Osteocyte (in vitro differentiated cells): ENCODE data around the gene TMEM132C. TPM values are rescaled to one million over a fixed set of nuclear protein-coding genes. Genes with fewer than 3 reads are reported as not detected.

Experiments used
- DNase-seq: peaks from one replicate; pipeline ENCODE4 v3.0.0; 2021; ENCODE audit warnings: mixed read lengths; ENCODE audit not compliant: unreplicated experiment; ENCODE audit errors: extremely low spot score
- H3K27ac Mint-ChIP-seq: one replicate; pipeline ENCODE4 v1.8.0; 2021; ENCODE audit warnings: mild to moderate bottlenecking, mixed read lengths; ENCODE audit not compliant: unreplicated experiment
- H3K27me3 Mint-ChIP-seq: one replicate; pipeline ENCODE4 v1.8.0; 2021; ENCODE audit warnings: mixed read lengths; ENCODE audit not compliant: unreplicated experiment
- H3K36me3 Mint-ChIP-seq: one replicate; pipeline ENCODE4 v1.8.0; 2021; ENCODE audit warnings: mixed read lengths; ENCODE audit not compliant: unreplicated experiment
- H3K4me1 Mint-ChIP-seq: one replicate; pipeline ENCODE4 v1.8.0; 2021; ENCODE audit warnings: mixed read lengths; ENCODE audit not compliant: unreplicated experiment
- H3K4me3 Mint-ChIP-seq: one replicate; pipeline ENCODE4 v1.8.0; 2021; ENCODE audit warnings: mild to moderate bottlenecking, moderate library complexity, mixed read lengths; ENCODE audit not compliant: unreplicated experiment
- H3K9me3 Mint-ChIP-seq: one replicate; pipeline ENCODE4 v1.8.0; 2021; ENCODE audit warnings: mixed read lengths; ENCODE audit not compliant: unreplicated experiment
- CTCF ChIP-seq: fragments of 200-600 bp; sonication (generic); IDR thresholded peaks from 2 replicates; pipeline ENCODE4 v1.5.0; 2021; ENCODE audit warnings: antibody characterized with exemption, mild to moderate bottlenecking, moderate library complexity
- total RNA-seq: library from RNA; stranded (reverse); gene quantifications from 2 replicates; pipeline ENCODE4 v1.2.1, GENCODE V29; 2021

TMEM132C gene
- total RNA-seq, 1 donor from 2014 or later, result not detected

- Mint-ChIP-seq H3K4me3 (no peak overlapping the region), H3K27me3 (no peaks in the 10 kb centered on the region), H3K36me3 (no peaks in the 10 kb centered on the region), H3K9me3 (peaks cover 36% of the 10 kb centered on the region), H3K4me1 (no peaks in the 10 kb centered on the region), H3K27ac (no peak overlapping the region)
- no peak for DNase-seq
- no peak for TF ChIP-seq CTCF
These were observed 192.1 kb downstream of the TMEM132C start for GRCh38 chr12:128459067-128459466.

DNA sequence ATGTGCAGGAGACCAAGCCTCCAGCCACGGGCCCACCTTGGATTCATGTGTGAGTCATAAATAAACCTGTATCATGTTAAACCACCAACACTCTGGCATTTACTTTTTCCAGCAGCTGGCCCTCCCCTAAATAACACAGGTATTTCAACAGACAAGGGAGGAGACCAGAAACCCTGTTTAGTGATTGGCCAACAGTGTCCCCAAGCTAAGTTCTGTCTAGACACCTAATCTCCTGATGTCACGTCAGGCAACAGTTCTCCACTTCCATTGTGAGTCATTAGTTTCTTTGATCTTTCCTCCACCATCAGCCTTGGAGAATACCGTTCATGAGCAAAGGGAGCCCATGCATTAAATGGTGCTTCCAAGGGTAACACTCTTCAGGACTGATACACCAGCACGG, 196.9 kb downstream of the TMEM132C start:
- no peaks in the 10 kb centered on the region for H3K27me3 Mint-ChIP-seq
- H3K27ac Mint-ChIP-seq, result no peak overlapping the region
- H3K4me3 Mint-ChIP-seq, result no peak overlapping the region
- no peaks in the 10 kb centered on the region for H3K4me1 Mint-ChIP-seq
- no peak for TF ChIP-seq CTCF
- no peaks in the 10 kb centered on the region for H3K36me3 Mint-ChIP-seq
- DNase-seq, result no peak
- H3K9me3 Mint-ChIP-seq, result peaks cover 36% of the 10 kb centered on the region

GRCh38 chr12:128467882-128468281, 200.9 kb downstream of the TMEM132C start:
- H3K27me3 Mint-ChIP-seq, result no peaks in the 10 kb centered on the region
- H3K4me1 Mint-ChIP-seq, result no peaks in the 10 kb centered on the region
- TF ChIP-seq CTCF, result no peak
- no peaks in the 10 kb centered on the region for H3K36me3 Mint-ChIP-seq
- H3K4me3 Mint-ChIP-seq, result no peak overlapping the region
- H3K9me3 Mint-ChIP-seq, result peaks cover 35% of the 10 kb centered on the region
- no peak for DNase-seq
- H3K27ac Mint-ChIP-seq, result no peak overlapping the region

DNA sequence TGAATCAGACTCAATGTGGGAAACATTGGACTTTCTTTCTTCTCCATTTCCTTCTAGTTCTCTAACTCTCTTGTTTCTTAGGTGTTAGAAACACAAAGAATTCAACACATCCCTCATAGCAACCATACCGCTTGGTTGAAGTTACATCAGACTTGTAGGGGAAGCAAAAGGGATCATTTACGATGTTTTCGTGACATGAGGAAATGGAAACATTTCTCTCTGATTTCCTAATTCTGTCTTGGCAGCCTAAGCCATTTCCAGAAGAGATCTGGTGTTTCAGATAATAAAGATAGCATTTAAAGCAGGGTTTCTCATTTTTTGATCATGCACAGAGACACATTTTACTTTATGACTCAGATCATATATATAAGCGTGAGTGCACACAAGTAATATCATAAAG, 202.0 kb downstream of the TMEM132C start:
- H3K4me1 Mint-ChIP-seq, result no peaks in the 10 kb centered on the region
- H3K4me3 Mint-ChIP-seq, result no peak overlapping the region
- no peaks in the 10 kb centered on the region for H3K36me3 Mint-ChIP-seq
- TF ChIP-seq CTCF, result no peak
- no peak for DNase-seq
- H3K27ac Mint-ChIP-seq, result no peak overlapping the region
- peaks cover 41% of the 10 kb centered on the region for H3K9me3 Mint-ChIP-seq
- no peaks in the 10 kb centered on the region for H3K27me3 Mint-ChIP-seq

- H3K27ac Mint-ChIP-seq, result no peak overlapping the region
- no peak for TF ChIP-seq CTCF
- no peak for DNase-seq
- peaks cover 40% of the 10 kb centered on the region for H3K9me3 Mint-ChIP-seq
- H3K4me1 Mint-ChIP-seq, result no peaks in the 10 kb centered on the region
- H3K36me3 Mint-ChIP-seq, result no peaks in the 10 kb centered on the region
- H3K4me3 Mint-ChIP-seq, result no peak overlapping the region
- no peaks in the 10 kb centered on the region for H3K27me3 Mint-ChIP-seq
These were observed 204.5 kb downstream of the TMEM132C start for GRCh38 chr12:128471491-128471890.
